GM21619 (cell line): Measurements from ENCODE around the gene RPP21.

Source experiments
- ATAC-seq: cut with Tn5 transposase; IDR thresholded peaks from one replicate; pipeline ENCODE4 v1.9.1; 2021; ENCODE audit not compliant: unreplicated experiment

RPP21 gene

DNA sequence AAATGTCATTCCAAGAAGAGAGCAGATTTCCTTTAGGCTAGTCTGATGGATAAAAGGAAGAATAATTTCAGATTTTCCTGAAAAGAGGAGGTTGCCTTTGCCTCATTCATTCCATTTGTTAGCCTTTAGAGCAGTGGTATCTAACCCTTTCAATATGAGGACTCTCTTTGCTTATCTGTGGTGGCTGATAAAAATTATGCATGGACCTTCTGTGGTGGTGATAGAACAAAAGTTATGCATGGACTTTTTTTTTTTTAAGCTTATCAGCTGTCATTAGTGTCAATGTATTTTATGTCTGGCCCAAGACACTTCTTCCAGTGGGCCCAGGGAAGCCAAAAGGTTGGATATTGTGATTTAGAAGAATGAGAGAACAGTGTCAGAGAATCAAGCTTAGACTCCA is 16.6 kb upstream of the RPP21 start:
- ATAC-seq, result no peak

DNA sequence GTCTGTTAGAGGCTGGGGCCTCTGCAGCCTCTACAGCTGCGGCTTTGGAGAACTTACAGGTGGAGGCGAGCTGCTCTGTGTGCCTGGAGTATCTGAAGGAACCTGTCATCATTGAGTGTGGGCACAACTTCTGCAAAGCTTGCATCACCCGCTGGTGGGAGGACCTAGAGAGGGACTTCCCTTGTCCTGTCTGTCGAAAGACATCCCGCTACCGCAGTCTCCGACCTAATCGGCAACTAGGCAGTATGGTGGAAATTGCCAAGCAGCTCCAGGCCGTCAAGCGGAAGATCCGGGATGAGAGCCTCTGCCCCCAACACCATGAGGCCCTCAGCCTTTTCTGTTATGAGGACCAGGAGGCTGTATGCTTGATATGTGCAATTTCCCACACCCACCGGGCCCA is 15.6 kb upstream of the RPP21 start:
- no peak for ATAC-seq

DNA sequence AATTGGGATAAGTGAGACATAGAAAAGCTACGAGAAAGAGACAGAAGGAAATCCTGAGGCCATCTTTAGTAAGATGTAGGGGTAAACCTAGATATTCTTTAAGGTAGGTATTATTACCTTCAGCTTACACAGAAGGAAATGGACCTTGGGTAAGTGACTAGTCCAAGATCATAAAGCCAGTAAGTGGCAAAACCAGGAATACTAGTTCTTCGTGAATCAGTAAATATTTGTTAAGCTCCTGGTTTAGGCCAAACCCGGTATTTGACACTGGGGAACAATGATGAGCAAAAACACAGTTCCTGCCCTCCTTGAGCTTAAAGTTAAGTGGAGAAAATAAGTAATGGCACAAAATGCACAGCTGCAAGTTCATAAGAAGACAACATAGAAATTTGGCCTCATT is 13.0 kb upstream of the RPP21 start:
- ATAC-seq, result no peak

DNA sequence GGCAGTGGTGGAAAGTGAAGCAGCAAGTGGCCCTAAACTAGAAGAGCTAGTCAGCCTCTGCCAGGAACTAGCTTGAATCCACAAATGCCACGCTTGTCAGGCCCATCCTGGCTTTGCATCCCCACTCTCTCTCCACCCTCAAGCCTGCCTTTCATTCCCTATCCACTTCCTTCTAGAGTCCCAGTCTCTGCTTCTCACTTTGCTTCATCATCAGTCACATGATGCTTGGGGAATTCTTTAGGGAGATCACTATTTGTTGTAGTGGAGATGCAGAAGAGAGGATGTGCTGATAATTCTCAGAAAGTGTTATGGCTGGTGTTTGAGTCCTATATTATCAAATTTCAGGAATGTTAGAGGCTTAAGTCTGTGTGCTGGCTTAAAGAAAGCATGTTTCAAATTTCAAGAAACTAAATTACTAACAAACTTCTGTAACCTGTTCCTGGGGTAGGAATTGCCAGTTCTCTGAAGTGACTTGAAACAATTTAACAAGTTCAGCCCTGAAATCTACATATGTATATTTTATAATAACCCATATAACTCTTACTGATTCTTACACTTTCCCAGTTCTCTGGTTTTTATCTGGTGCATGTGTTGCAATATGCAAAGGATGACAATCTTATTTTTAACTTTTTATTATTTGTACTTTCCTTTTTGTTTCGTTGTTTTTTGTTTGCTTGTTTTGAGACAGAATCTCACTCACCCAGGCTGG is 10.7 kb upstream of the RPP21 start:
- no peak for ATAC-seq

DNA sequence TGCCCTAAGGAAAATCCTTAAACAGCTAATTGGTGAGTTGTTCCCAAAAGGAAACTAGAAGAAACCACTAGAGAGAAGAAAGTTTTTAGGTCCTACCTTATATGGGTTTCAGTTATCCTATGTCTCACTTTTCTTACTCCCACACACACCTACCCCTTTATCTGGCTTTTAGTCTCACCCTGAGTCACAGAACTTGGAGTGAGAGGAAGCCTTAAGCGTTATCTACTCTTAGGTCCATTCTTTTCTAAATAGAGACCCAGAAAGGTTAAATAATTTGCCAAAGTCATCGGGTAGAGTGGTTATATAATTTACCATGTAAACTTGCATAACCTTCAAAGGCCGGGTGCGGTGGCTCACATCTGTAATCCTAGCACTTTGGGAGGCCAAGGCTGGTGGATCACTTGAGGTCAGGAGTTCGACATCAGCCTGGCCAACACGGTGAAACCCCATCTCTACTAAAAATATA is 4.3 kb upstream of the RPP21 start:
- no peak for ATAC-seq

DNA sequence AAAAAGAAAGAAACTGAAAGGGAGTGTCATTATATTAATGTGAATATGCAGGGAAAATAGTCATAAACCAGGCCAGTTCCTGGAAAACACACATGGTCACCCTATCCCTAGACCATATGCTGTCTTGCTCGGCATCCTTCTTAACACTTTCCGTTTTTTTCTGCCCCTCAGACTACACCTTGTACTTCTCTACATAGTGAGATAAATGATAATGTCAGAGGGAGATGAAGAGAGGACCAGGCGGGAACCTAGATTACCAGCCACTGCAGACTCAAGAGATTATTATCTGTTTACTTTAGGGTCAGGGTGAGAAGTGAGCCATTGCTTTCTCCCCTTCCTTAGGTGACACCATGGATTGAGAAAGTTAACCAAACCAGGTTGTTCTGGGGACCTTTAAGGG is 3.7 kb upstream of the RPP21 start:
- no peak for ATAC-seq

DNA sequence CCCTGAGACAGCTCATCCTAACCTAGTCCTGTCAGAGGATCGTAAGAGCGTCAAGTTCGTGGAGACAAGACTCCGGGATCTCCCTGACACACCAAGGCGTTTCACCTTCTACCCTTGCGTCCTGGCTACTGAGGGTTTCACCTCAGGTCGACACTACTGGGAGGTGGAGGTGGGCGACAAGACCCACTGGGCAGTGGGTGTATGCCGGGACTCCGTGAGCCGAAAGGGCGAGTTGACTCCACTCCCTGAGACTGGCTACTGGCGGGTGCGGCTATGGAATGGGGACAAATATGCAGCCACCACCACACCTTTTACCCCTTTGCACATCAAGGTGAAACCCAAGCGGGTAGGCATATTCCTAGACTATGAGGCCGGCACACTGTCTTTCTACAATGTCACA is 3.2 kb upstream of the RPP21 start:
- ATAC-seq, result no peak

DNA sequence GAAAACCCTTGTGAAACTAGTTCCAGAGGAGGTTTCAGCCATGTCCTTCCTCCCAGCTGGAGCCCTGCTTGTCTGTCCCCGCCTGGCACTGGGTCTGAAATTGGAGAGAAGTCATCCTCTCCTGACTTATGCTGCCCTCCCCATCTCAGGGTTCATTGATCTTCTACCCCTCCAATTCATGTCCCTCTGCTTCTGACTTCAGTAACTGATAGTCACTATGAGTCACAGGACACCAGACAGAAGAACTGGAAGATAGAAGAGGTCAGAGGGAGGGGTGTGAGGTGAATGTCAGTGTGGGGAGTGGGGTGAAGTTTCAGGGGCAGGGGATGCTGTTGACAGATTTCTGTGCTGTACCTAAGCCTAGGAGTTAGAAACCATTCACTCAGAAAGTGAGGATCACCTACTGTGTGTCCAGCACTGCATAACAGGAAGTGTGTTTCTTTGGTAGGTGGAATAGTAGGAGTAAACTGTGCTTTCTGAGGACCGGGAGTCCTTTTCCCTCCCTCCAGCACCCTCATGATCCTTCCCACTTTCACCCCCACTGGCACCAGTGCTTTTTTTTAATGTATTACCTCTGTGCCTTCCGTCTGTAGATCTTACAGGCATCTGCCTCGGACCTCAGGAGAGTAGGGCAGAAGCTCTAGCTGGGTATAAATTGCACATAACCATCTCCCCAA is 627 bp upstream of the RPP21 start:
- ATAC-seq, result no peak

DNA sequence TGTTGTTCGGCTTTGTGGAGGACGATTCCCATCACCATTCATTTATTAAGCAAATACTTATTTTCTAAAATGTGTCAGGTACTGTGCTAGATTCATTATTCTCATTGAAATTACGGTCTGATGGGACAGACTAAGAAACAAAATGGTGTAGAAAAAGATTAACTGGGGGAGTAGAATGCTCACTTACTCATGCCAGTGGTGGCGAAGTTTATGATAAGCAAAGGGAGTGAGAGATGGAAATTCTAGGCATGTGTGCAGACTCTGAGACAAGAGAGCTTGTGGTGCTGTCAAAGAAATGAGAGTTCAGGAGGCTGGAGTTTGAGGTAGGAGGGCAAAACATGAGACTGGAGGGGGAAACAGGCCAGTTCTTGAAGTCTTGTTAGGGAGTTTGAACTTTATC is 896 bp downstream of the RPP21 start:
- ATAC-seq, result no peak

DNA sequence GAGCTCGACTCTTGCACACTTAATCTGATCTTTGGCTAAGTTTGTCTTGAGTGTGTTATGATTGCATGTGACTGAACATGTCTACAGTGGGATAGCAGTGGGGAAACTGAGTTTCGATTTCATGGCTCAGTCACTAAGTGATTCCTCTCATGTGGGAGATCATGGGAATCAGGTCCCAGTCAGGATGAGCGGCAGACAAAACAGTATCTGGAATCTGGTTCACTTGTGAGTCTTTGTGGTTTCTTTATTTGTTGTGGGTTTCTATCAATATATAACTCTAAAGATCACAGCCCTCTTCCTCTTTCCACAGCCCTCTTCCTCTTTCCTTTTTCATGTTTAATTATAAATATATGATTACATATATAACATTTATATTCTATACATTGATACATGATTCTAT is 4.0 kb downstream of the RPP21 start:
- ATAC-seq, result no peak

DNA sequence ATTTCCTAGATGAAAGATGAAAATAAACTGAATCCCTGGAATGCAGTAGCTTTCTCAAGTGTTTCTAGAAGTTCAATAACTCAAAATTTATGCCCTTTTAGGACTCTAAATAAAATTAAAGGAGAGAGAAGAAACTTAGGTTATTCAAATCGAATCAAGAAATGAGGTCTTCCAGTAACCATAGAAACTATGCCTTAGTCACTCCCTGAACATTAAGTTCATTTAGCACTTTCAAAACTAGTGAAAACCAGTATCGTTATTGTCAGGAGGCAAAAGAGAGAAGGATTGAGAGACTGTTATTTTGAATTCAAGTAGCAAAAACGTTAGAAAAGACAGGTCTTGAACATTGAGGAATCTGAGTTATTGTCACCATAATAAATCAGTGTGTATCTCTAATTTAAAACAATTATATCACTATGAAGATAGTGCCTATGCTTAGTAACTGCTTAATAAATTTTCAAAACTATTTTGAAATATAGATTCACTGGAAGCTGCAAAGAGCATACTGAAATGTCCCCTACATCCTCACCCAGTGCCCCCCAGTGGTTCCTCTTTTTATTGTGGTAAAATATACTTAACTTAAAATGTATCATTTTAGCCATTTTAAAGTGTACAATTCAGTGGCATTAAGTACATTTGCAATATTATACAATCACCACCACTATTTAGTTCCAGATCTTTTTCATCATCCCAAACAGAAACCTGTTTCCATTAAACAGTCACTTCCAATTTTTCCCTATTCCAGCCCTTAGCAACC is 4.6 kb downstream of the RPP21 start:
- no peak for ATAC-seq

DNA sequence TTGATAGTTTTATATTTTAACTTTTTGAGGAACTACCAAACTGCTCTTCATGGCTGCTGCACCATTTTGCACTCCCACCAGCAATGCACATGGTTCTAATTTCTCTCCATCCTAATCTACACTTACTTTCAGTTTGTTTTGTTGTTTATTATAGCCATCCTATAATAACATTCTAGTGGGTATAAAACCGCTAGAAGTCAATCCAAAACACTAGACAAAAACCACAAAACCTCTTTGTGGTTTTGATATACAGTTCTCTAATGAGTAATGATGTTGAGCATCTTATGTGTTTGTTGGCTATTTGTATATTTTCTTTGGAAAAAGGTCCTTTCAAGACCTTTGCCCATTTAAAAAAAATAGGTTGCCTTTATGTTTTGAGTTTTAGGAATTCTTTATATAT is 5.6 kb downstream of the RPP21 start:
- ATAC-seq, result no peak

DNA sequence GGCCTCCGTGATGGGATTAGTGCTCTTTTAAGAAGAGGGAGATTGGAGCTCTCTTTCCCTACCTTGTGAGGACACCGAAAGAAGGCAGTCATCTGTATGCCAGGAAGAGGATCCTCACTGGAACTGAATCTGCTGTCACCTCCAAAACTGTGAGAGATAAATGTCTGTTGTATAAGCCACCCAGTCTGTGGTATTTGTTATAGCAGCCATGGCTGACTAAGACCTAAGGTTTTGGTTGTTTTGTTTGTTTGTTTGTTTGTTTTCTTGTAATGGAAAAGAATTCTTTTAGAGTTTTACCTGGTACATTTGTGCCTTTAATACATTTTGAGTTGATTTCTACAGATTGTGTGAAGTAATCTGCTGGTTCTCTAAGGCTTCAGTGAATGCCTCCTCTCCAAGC is 7.6 kb downstream of the RPP21 start:
- no peak for ATAC-seq

DNA sequence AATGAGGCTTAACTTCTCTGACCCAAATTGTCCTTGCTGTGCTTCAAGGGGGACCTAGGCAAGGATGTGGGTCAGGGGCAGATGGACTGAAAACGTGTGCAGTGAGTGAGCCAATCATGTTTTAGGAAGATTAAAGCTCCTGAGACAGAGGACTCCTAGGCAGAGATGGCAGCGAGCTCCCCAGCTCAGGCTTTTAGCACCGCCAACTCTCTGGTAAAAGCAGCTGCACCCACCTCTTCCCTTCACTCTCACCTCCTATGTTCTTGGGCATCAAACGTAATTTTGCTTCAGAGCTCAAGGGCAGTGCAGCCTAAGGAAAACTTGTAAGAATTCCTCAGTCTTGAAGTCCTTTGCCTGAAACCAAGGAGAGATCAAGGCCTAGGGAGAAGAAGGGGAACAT is 10.3 kb downstream of the RPP21 start:
- no peak for ATAC-seq

DNA sequence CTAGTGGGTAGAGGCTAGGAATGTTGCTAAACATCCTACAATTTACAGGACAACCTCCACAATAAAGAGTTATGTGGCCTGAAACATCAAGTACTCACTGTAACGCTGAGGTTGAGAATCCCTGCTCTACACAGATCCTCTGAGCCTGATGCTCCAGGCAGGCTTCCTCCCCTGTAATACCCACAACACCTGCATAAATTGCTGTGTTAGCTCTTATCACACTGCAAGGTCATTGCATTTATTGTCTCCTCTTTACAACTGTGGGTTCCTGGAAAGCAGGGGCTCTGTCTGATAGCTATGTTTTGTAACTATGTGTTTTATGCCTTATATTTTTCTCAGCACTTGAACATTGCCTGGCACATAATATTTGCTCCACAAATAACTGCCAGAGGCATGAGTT is 11.6 kb downstream of the RPP21 start:
- ATAC-seq, result no peak

DNA sequence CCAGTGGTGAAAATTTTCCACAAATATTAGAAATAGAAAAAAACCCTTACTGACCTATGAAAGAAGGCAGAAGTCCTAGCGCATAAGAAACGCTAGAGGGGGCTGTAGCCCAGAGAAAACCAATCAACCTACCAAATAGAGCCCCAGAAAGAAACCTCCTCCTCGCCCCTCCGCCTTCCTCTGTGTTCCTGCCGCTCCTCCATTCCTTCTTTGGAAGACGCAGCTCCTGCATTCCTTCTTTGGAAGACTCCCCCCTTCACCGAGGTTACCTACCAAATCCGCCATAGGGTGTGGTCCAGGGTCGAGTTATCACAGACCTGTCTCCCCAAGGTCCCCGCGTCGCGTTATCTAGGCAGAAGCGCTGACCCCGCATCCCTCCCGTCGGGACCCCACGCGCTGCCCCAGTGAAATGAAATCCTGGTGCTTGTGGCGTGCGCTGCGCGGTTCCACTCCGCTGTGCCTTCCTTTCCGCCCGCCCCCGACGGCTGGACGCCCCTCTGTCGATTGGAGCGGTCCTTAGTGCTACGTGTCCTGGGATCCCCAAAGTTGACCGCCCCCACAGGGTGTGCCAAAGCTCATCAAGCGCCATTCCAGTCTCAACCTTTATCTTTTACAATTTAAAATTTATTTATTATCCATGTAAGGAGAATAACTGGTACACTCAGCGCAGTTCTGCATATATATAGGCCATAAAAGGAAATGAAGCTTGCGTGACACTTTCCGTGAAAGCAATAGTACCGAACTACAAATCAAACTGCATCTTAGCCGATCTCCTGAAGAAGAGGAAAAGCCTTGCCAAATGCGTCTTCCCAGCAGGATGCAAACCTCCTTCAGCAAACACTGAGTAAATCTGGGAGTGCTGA is 13.0 kb downstream of the RPP21 start:
- ATAC-seq, result no peak

DNA sequence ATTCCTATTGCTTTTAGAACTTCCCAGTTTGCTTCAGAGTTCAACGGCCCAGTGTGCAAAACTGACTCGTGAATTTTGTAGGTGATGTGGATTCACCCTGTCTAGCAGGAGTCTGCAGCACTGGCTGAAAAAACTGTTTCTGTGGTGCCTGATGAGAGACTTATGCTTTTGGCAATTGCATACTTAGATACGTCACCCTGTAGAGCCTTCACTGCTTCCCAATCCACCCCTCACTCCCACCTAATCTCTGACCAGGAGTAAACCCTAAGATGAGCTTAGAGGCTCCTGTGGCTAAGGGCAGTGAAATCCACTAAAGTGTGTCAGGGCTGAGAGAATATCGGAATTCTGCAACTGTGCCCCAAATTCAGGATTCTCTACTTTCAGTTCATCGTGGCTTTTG is 14.3 kb downstream of the RPP21 start:
- no peak for ATAC-seq

DNA sequence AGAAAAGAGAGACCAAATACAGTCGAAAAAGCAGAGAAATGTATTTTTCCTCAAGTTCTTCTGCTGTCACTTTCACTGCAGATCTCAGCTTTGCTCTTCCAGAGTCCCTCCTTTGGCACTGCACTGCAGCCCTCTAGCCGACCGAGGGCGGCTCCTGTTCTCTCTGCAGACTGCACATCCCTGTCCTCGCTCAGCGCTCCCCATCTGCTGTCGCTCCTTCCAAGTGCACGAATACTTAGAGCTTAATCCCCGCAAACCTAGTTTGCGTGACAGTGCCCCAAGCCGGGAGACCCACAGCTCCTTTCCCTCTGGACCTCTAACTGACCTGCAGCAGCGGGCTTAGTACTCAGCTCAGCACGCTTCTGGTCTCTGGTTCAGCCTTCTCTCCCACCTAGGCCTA is 15.2 kb downstream of the RPP21 start:
- no peak for ATAC-seq

DNA sequence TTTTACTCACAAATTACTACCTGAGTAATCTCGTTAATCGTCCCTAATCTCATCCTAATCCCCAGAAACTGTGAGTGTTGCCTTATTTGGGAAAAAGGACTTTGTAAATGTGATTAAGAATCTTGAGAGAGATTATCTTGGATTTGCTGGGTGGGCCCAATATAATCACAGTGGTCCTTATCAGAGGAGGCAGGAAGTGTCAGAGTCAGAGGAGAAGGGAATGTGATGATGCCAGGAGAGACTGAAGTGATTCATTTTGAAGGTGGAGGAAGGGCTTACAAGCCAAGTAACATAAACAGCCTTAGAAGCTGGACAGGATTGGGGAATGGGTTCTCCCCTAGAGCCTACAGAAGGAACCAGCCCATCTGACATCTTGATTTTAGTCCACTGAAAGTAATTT is 16.7 kb downstream of the RPP21 start:
- ATAC-seq, result no peak

DNA sequence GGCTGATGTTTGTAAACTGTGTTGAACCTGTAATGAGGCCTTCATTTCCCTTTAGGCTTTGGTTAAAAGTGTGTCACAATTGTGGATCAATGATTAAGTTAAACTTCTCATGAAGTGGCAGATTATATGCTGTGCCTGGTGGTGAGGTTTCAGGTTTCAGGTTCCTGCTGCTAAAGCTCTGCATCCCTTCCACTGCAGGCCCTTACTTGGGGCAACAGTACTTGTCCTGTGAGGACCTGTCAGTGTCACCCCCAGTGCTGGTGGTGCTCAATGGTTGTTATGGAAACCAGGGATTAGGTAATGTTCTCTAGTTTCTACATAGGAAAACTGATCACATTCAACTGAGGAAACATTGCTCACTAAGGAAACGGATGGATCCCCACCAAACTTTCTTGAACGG is 18.5 kb downstream of the RPP21 start:
- no peak for ATAC-seq

DNA sequence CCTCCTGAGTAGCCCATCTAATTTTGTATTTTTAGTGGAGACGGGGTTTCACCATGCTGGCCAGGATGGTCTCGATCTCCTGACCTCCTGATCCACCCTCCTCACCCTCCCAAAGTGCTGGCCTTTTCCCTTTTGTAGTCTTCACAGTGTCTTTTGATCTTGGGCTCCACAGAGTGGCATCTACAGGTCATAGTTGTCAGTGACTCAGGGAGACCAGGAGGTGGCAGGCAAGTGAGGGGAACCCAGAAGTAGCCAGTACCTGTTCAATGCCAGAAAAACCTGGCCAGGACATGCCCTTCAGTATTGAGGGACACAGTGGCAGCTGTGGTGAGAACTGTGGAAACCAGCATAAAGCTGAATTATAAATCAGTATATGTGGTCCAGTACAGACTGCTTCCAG is 19.6 kb downstream of the RPP21 start:
- ATAC-seq, result no peak
